GM18519 (cell line): ENCODE data around the gene RELA.
"Not testable (repeated sequence)": the region's sequence is repeated elsewhere in the genome, so short reads cannot be mapped to it uniquely, and the experiment has no call there.

Source experiments
- ATAC-seq: cut with Tn5 transposase; IDR thresholded peaks from one replicate; pipeline ENCODE4 v1.9.1; 2021; ENCODE audit warnings: mild to moderate bottlenecking, moderate library complexity; ENCODE audit not compliant: unreplicated experiment, low FRiP score

Gene RELA

DNA sequence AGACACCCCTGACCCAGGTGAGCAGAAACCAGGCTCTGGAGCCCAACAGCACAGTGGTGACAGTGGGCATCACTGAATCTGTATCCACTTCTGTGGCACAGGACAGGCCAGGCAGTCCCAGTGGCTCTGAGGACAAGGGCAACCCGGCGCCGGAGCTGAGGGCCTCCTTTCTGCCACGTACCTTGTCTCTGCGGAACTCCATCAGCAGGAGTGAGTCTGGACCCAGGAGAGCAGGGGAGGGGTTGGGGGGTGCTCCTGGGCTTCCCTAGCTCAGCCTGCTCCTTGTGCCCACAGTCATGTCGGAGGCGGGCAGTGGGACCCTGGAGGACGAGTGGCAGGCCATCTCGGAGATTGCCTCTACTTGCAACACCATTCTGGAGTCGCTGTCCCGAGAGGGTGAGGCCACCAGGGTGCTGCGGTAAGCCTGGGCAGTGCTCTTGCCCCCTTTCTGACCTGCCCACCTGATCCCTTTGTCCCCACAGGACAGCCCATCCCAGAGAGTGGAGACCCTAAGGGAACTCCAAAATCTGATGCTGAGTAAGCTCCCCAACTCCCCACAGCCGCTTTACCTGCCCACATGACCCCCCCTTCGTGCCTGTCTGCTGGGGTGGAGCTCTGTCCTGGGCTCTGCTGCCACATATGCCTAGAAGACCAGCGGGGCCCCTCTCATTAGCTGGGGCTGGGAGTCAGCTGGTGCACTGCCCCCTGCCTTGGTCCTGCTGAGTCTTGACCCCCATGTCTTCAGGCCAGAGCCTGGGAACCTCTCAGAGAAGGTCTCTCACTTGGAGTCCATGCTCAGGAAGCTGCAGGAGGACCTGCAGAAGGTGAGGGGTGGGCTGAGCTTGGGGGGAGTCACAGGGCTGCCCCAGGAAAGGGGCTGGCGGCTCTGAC is 12.8 kb downstream of the RELA start:
- no peak for ATAC-seq

DNA sequence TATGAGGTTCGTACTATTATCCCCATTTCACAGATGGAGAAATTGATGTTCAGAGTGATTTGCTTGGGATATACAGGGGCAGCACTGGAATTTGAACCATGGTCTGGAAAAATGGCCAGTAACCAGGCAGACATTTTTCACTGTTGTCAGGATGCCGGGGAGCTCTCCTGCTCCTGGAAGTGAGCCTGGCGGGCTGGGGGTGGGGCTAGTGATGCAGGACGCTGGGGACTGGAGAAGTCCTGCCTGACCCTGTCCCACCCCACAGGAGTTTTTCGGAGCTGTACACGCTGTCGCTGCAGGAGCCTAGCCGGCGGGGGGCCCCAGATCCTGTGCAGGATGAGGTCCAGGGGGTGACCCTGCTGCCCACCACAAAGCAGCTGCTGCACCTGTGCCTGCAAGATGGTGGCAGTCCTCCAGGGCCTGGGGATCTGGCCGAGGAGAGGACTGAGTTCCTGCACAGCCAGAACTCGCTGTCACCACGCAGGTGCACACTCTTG is 13.7 kb downstream of the RELA start:
- no peak for ATAC-seq

- ATAC-seq = no peak
Observed at GRCh38 chr11:65646958-65647701, 15.6 kb downstream of the RELA start.

- ATAC-seq = no peak
Observed at GRCh38 chr11:65646288-65646957, 16.3 kb downstream of the RELA start.

DNA sequence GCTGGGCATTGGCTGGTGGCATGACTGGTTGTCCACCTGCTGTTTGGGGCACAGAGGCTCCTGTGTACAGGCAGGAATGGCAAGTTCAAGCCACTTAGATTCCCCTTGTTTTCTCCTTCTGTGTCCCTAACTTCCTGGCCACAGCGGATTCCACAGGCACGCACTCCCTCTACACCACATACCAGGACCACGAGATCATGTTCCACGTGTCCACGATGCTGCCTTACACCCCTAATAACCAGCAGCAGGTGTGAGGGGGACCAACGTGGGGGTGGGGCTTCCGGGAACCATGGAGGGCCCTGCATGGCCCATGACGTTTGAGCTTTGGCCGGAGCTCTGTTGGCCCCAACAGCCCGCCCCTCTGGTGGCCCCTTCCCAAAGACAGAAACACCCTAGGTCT is 17.0 kb downstream of the RELA start:
- ATAC-seq = no peak

- no peak for ATAC-seq
Observed at GRCh38 chr11:65644837-65645236, 17.9 kb downstream of the RELA start.

DNA sequence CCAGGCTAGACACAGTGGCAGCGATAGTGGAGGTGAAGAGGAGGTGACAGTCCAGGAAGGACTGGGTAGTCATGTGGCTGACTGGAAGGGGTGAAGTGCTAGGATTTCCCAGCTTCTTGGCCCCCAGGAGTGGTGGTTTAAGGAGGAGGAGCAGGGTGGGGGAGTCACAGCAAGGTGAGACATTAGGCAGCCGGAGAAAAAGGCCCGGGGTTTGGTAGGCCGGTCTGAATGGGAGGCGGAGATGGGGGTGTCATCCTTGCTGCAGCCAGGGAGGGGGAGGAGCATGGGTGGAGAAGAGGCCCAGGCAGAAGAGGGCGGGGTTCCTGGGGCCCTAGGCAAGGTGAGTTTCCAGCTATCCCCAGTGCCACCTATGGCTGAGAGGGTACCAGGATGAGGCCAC is 18.7 kb downstream of the RELA start:
- ATAC-seq = no peak

DNA sequence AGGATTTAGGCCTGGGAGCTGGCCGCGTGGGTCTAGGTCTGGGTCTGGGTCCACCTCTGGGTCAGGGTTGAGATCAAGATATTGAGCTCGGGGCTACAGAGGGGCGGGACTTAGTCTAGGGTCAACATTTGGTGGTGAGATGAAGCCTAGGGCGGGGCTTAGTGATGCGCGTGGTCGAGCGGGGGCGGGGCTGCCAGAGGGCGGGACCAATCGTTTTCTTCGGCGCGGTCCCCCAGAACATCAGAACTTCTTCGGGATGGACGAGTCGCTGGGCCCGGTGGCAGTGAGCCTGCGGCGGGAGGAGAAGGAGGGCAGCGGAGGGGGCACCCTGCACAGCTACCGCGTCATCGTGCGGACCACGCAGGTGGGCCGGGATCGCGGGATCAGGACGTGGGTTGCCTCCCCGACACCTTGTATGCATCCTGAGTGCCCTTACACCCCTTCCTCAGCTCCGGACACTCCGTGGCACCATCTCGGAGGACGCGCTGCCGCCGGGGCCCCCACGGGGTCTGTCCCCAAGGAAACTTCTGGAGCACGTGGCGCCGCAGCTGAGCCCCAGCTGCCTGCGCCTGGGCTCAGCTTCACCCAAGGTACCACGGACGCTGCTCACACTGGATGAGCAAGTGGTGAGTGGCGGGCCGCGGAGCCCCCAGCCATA is 20.6 kb downstream of the RELA start:
- no peak for ATAC-seq

DNA sequence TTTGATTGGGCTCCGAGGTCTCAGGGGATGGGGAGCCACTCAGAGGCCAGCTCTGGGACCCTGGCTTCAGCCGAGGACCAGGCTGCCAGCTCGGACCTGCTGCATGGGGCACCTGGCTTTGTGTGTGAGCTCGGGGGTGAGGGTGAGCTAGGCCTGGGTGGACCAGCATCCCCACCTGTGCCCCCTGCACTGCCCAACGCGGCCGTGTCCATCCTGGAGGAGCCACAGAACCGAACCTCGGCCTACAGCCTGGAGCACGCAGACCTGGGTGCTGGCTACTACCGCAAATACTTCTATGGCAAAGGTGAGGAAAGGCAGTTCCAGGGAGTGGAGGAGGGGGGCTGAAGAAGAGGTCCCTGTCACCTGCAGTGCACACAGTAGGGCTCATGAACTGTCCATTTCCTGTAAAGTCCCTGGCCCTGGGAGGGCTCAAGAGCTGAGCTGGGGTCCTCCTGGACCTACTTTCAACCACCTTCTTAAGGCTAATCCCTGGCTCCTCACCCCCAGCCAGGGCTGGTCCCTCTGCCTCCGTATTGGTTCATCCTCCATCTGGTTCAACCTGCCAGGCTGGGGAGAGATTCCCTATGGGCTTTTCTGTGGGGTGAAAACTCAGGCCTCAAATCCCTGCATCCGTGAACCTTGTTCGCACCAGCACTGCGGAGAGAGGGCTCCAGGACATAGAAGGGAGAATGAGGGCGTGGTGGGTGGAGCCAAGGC is 21.3 kb downstream of the RELA start:
- no peak for ATAC-seq

- ATAC-seq = no peak
Observed at GRCh38 chr11:65640483-65641296, 22.0 kb downstream of the RELA start.

DNA sequence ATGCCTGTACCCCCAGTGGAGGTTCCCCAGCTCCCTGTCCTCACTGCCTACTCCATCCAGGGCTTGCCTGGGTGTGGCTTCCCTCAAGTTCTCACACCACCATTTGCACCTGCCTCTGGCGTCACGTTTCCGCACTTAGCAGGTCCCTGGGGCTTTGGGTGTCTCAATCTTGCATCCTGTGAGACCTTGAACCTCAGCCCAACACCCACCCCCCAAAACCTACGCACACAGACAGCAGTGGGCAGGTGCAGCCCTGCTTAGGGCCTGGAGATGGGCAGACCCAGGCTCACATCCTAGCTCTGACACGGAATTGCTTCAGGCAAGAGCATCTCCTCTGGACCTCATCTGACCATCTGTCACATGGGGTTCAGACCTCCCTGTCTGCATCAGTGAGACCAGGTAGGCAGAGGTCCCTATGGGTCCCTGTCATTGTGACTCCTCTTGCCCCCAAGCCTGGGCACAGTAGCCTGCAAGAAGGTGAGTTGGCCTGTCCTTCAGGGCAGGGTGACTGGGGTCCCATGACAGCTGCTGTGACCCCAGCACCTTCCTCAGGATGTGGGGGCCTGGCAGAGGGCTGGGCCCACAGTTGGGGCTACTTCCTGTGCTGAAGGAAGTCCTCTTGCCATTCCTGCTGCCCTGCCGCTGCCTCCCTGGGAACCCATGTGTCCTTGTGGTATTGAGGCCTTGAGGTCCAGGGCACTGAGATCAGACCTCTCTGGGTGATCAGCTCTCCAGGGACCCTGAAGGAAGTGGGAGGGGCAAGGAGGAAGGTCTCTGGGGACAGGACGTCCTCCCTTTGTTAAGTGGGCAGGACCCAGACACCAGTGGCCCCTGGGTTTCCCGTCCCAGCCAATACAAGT is 22.9 kb downstream of the RELA start:
- ATAC-seq = no peak

DNA sequence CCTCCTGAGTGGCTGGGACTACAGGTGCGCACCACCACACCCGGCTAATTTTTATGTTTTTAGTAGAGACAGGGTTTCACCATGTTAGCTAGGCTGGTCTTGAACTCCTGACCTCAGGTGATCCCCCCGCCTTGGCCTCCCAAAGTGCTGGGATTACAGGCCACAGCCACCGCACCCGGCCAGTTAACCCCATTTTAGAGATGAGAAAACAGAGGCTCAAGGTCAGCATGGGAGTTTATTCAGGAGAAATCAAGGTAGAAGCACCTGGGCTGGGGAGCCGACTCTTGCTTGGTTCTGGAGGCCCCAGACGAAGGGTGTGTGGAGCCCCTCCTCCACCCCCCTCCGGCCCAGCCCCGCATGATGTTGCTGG is 23.5 kb downstream of the RELA start:
- ATAC-seq = not testable (repeated sequence)

- no peak for ATAC-seq
Observed at GRCh38 chr11:65637794-65638419, 24.8 kb downstream of the RELA start, which contains the start of gene SIPA1. Gene SIPA1 (plus strand): TSS chr11:65638101. CDS start chr11:65640922, 2,821 bp downstream.

- no peak for ATAC-seq
Observed at GRCh38 chr11:65637032-65637557, 25.6 kb downstream of the RELA start.

GRCh38 chr11:65636108-65637031 is 26.3 kb downstream of the RELA start:
- ATAC-seq = no peak
